ENCODE measurements around the gene DKK1. TPM values are rescaled to one million over a fixed set of nuclear protein-coding genes. Genes with fewer than 3 reads are reported as not detected.

The DKK1 gene
- total RNA-seq, 1 experiment from 2014 or later: 75.2 TPM

GRCh38 chr10:52276986-52277385 is 37.1 kb upstream of the DKK1 start:
- no peaks in the 10 kb centered on the region for H4K20me1 ChIP-seq (ENCODE audit: insufficient read depth)
- no peak overlapping the region for H3K4me3 ChIP-seq
- peaks cover 5% of the 10 kb centered on the region; the same call in 1 of the 2 replicates for H3K9me3 ChIP-seq (ENCODE audit: insufficient read depth, low read depth)
- H2AFZ ChIP-seq: 0 out of 2 replicates have a peak overlapping the region, but pooled peaks have one; percentile 15
- no peak overlapping the region for H3K27ac ChIP-seq
- no peaks in the 10 kb centered on the region; the same call in 1 of the 2 replicates for H3K9me2 ChIP-seq (ENCODE audit: insufficient read depth)
- BruUV-seq (replicated peaks): no TSS peak
- intact Hi-C loops (cut with micrococcal nuclease; ENCODE audit: unreplicated experiment): no loop called here
- TF ChIP-seq CTCF (conservative IDR thresholded peaks at IDR 0.05): no peak
- no peak for TF ChIP-seq EZH2 (IDR thresholded peaks at IDR 0.05; ENCODE audit: low read depth)
- ChIA-PET POLR2A (ENCODE audit: unreplicated experiment) (no interaction called here), CTCF (no interaction called here)
- no peaks in the 10 kb centered on the region for H3F3A ChIP-seq (ENCODE audit: insufficient read depth, low read depth)
- no peak for DNase-seq
- no peaks in the 10 kb centered on the region for H3K27me3 ChIP-seq (ENCODE audit: insufficient read depth, low read depth)
- H3K36me3 ChIP-seq (ENCODE audit: low read depth): no peaks in the 10 kb centered on the region
- no peaks in the 10 kb centered on the region for H3K4me1 ChIP-seq (replicated peaks; ENCODE audit: insufficient read depth)
- no peaks in the 10 kb centered on the region for H3K79me2 ChIP-seq (ENCODE audit: low read depth)
- no peak overlapping the region for H3K4me2 ChIP-seq

- Histone ChIP-seq H4K20me1 (ENCODE audit: insufficient read depth) (no peaks in the 10 kb centered on the region), H3K9me3 (ENCODE audit: insufficient read depth, low read depth) (peaks cover 5% of the 10 kb centered on the region; the same call in 1 of the 2 replicates), H3K4me3 (no peak overlapping the region), H2AFZ (no peak overlapping the region), H3K36me3 (ENCODE audit: low read depth) (no peaks in the 10 kb centered on the region), H3K4me1 (replicated peaks; ENCODE audit: insufficient read depth) (no peaks in the 10 kb centered on the region), H3K27me3 (ENCODE audit: insufficient read depth, low read depth) (no peaks in the 10 kb centered on the region), H3K4me2 (no peak overlapping the region), H3F3A (ENCODE audit: insufficient read depth, low read depth) (no peaks in the 10 kb centered on the region), H3K9me2 (ENCODE audit: insufficient read depth) (no peaks in the 10 kb centered on the region; the same call in 1 of the 2 replicates), H3K27ac (no peak overlapping the region), H3K79me2 (ENCODE audit: low read depth) (no peaks in the 10 kb centered on the region)
- TF ChIP-seq CTCF (conservative IDR thresholded peaks at IDR 0.05) (no peak), EZH2 (IDR thresholded peaks at IDR 0.05; ENCODE audit: low read depth) (no peak)
- no TSS peak for BruUV-seq (replicated peaks)
- intact Hi-C loops (cut with micrococcal nuclease; ENCODE audit: unreplicated experiment): no loop called here
- ChIA-PET POLR2A (ENCODE audit: unreplicated experiment) (no interaction called here), CTCF (no interaction called here)
- no peak for DNase-seq
Observed at GRCh38 chr10:52279546-52279945, 34.5 kb upstream of the DKK1 start.

GRCh38 chr10:52280051-52280450 is 34.0 kb upstream of the DKK1 start:
- Histone ChIP-seq H3K27ac (no peak overlapping the region), H3K4me1 (replicated peaks; ENCODE audit: insufficient read depth) (no peaks in the 10 kb centered on the region), H2AFZ (no peak overlapping the region), H4K20me1 (ENCODE audit: insufficient read depth) (no peaks in the 10 kb centered on the region), H3K79me2 (ENCODE audit: low read depth) (no peaks in the 10 kb centered on the region), H3K4me3 (no peak overlapping the region), H3F3A (ENCODE audit: insufficient read depth, low read depth) (no peaks in the 10 kb centered on the region), H3K9me3 (ENCODE audit: insufficient read depth, low read depth) (peaks cover 5% of the 10 kb centered on the region; the same call in 1 of the 2 replicates), H3K4me2 (no peak overlapping the region), H3K27me3 (ENCODE audit: insufficient read depth, low read depth) (no peaks in the 10 kb centered on the region), H3K9me2 (ENCODE audit: insufficient read depth) (no peaks in the 10 kb centered on the region; the same call in 1 of the 2 replicates), H3K36me3 (ENCODE audit: low read depth) (no peaks in the 10 kb centered on the region)
- ChIA-PET CTCF (no interaction called here), POLR2A (ENCODE audit: unreplicated experiment) (no interaction called here)
- no peak for TF ChIP-seq EZH2 (IDR thresholded peaks at IDR 0.05; ENCODE audit: low read depth)
- no peak for TF ChIP-seq CTCF (conservative IDR thresholded peaks at IDR 0.05)
- intact Hi-C loops (cut with micrococcal nuclease; ENCODE audit: unreplicated experiment): no loop called here
- no peak for DNase-seq
- BruUV-seq (replicated peaks): no TSS peak

Measured in PC-9 (cell line).